Measurements from ENCODE around the gene MBD3. TPM values are rescaled to one million over a fixed set of nuclear protein-coding genes. Genes with fewer than 3 reads are reported as not detected.

MBD3 gene
- 79.7 and 84.2 TPM in 2 replicates for total RNA-seq

GRCh38 chr19:1592755-1593500 is at the start of gene MBD3:
TSS of gene MBD3 (minus strand) at chr19:1592865. CDS start at chr19:1592631, 234 bp downstream.

GRCh38 chr19:1605236-1606137 is 12.8 kb upstream of the MBD3 start, which contains the start of gene UQCR11:
TSS of gene UQCR11 (minus strand) at chr19:1605462. CDS start at chr19:1605409, 53 bp downstream.

GRCh38 chr19:1568320-1569019 is 24.2 kb downstream of the MBD3 start, which contains the start of gene MEX3D:
TSS of gene MEX3D (minus strand) at chr19:1568325. CDS start at chr19:1568058, 267 bp downstream.

Other genes with a start within 250 kb of the MBD3 start
- gene NDUFS7, start 209.0 kb downstream of the MBD3 start, total RNA-seq = 63.5 and 98.7 TPM in 2 replicates
- gene GAMT, start 191.3 kb downstream of the MBD3 start, total RNA-seq = 6.0 and 6.6 TPM in 2 replicates
- gene DAZAP1, start 185.3 kb downstream of the MBD3 start, total RNA-seq = 56.1 and 65.0 TPM in 2 replicates
- gene RPS15, start 154.5 kb downstream of the MBD3 start, total RNA-seq = 339 and 445 TPM in 2 replicates
- gene APC2, start 142.7 kb downstream of the MBD3 start, total RNA-seq = under 0.01 TPM in 2 replicates
- 17.0 and 17.9 TPM in 2 replicates for gene C19orf25, start 113.7 kb downstream of the MBD3 start, total RNA-seq
- gene PCSK4, start 102.5 kb downstream of the MBD3 start, total RNA-seq = 0.52 and 0.65 TPM in 2 replicates
- 0.22 and 0.26 TPM in 2 replicates for gene REEP6, start 101.7 kb downstream of the MBD3 start, total RNA-seq
- gene ADAMTSL5, start 79.8 kb downstream of the MBD3 start, total RNA-seq = not detected in 2 replicates
- not detected in 2 replicates for gene PLK5, start 68.8 kb downstream of the MBD3 start, total RNA-seq
- gene MEX3D, start 24.5 kb downstream of the MBD3 start, total RNA-seq = 44.1 and 48.3 TPM in 2 replicates
- 67.6 and 93.4 TPM in 2 replicates for gene UQCR11, start 12.6 kb upstream of the MBD3 start, total RNA-seq
- 44.1 and 52.1 TPM in 2 replicates for gene TCF3, start 59.8 kb upstream of the MBD3 start, total RNA-seq
- not detected in 2 replicates for gene ONECUT3, start 160.6 kb upstream of the MBD3 start, total RNA-seq
- 0.43 and 0.52 TPM in 2 replicates for gene ATP8B3, start 219.4 kb upstream of the MBD3 start, total RNA-seq

Measured in dermis lymphatic vessel endothelial cell (primary cell).